Activated naive CD4-positive, alpha-beta T cell treated with anti-CD3 and anti-CD28 coated beads, Interleukin-2, amount 50 U/mL, for 16 hours (primary cell): ENCODE data around the gene TPX2.
A peak's percentile ranks its signal among the peaks of the same experiment; 100 is the strongest.

Experiments used
- DNase-seq: peaks from one replicate; pipeline ENCODE4 v3.0.0-alpha.2; 2020

The TPX2 gene, protein sequence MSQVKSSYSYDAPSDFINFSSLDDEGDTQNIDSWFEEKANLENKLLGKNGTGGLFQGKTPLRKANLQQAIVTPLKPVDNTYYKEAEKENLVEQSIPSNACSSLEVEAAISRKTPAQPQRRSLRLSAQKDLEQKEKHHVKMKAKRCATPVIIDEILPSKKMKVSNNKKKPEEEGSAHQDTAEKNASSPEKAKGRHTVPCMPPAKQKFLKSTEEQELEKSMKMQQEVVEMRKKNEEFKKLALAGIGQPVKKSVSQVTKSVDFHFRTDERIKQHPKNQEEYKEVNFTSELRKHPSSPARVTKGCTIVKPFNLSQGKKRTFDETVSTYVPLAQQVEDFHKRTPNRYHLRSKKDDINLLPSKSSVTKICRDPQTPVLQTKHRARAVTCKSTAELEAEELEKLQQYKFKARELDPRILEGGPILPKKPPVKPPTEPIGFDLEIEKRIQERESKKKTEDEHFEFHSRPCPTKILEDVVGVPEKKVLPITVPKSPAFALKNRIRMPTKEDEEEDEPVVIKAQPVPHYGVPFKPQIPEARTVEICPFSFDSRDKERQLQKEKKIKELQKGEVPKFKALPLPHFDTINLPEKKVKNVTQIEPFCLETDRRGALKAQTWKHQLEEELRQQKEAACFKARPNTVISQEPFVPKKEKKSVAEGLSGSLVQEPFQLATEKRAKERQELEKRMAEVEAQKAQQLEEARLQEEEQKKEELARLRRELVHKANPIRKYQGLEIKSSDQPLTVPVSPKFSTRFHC

DNA sequence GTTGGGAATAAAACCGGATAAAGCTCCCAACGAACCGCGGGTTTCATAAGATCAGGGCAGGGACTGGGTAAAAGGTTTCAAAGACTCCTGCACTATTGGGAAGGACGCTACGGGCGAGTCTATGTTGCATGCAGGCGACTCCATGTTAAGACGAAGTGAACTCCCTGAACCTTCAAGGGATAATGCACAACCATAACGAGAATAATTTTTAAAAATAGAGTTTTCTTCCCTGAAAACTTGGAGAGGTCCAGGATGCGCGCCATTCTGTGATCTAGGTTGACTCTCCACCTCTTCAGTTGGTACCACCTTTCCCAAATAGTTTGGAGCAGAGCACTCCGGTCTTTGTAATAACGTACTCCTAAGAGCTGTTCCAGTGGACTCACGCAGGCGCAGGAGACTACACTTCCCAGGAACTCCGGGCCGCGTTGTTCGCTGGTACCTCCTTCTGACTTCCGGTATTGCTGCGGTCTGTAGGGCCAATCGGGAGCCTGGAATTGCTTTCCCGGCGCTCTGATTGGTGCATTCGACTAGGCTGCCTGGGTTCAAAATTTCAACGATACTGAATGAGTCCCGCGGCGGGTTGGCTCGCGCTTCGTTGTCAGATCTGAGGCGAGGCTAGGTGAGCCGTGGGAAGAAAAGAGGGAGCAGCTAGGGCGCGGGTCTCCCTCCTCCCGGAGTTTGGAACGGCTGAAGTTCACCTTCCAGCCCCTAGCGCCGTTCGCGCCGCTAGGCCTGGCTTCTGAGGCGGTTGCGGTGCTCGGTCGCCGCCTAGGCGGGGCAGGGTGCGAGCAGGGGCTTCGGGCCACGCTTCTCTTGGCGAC, at the start of gene TPX2:
Gene TPX2 (plus strand): TSS at position 562 of the 821 bp plus-strand sequence. CDS start 18,187 bp downstream, outside the sequence.
- DNase-seq: peak; percentile 87

DNA sequence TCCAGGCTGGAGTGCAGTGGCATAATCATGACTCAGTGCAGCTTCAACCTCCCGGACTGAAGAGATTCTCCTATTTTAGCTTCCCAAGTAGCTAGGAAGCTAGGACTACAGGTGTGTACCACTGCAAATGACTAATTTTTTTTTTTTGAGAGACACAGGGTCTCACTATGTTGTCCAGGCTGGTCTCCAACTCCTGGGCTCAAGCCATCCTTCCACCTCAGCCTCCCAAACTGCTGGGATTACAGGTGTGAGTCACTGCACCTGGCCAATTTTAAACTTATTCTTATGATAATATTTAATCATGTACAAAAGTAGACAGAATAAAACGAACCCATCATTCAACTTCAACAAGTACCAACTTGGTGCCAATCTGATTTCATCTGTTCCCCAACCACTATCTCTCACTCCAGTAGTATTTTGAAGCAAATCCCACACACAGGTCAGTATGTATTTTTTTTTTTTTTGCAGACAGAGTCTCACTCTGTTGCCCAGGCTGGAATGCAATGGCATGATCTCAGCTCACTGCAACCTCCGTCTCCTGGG, 48.9 kb upstream of the TPX2 start:
- no peak for DNase-seq

DNA sequence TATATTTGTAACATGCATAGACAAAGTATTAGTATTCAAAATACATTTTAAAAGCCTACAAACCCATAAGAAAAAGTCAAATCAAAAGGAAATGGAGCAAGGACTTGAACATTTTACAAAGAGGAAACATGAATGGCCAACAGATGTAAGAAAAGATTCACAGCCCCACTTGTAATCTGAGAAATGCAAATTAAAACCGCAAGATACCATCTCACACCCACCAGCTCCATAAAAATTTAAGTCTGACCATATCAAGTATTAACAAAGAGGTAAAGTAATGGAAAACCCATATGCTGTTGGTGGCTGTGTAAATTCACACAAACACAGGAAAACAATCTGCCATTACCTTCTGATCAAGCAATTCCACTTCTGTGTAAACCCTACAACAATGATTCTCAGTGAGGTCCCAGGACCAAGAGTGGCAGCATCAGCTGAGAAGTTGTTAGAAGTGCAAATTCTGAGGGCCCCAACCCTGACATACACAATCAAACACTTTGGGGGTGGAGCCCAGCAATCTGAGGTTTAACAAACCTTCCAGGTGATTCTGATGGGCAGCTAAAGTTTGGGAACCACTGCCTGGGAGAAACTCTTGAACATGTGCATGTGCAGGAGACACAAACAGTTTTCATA, 47.3 kb upstream of the TPX2 start:
- DNase-seq: no peak

DNA sequence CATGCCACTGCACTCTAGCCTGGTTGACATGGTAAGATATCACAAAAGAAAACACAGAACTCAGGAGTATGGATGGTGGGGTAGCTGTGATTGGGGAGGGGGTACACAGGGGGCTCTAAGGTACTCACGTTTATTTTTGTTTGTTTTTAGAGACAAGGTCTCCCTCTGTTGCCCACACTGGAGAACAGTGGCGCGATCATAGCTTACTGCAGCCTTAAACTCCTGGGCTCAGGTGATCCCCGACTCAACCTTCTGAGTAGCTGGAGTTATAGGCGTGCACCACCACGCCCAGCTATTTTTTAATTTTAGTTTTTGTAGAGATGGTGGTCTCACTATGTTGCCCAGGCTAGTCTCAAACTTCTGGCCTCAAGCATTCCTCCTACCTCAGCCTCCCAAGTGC, 45.7 kb upstream of the TPX2 start:
- DNase-seq: no peak

DNA sequence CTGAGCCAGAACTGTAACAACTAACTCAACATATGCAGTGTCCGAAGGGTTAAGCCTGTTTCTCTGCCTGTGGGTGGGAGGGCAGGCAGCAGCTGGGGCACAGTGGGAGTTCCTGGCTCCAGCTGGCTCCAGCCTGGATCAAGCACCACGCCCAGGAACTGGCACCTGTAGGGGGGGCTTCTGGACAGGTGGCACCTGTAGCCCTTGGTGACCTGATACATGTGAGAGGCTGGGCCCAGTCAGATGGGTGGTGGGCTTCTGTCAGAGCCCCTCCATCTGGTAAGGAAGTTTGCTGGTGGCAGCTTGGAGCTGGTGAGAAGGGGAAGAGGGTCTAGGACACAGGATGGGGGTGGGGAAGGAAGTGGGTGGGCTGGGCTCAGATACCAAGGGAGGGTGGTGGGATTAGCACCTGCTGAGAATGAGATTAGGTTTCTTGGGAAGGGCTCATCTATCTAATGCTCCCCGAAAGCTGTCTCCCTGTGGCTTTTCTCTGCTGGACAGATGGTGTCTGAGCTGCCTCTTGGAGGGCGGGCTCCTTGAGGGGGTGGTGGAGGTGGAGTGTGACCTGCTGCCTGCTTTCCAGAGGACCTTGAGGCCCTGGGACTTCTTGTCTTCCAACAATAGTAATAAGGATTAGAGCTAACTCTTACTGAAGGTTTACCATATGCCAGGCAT, 45.0 kb upstream of the TPX2 start:
- no peak for DNase-seq

DNA sequence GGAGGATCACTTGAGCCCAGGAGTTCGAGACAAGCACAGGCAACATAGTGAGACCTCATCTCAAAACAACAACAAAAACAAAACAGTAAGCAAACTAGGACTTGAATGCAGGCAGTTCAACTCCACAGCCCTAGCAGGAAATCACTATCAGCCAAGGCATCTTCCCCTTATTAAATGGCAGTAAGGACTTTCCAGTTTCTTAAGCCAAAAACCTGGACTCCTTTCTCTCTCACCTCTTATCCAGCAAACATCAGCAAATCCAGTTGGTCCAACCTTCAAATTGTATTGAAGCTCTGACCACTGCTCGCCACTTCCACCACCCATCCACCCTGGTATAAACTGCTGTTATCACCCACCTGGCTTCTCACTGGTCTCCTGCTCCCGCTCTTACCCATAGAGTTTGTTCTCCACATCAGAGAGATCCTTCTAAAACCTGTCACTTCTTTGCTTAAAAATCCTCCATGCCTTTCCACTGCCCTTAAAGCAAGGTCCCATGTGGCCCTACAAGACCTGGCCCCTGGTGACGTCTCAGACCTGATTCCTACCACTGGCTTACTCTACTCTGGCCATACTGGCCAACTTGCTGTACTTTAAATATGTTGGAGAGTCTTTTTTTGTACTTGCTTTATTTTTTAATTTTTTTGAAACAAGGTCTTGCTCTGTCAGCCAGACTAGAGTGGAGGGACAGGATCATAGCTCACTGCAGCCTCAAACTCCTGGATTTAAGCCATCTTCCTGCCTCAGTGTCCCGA, 44.1 kb upstream of the TPX2 start:
- no peak for DNase-seq

DNA sequence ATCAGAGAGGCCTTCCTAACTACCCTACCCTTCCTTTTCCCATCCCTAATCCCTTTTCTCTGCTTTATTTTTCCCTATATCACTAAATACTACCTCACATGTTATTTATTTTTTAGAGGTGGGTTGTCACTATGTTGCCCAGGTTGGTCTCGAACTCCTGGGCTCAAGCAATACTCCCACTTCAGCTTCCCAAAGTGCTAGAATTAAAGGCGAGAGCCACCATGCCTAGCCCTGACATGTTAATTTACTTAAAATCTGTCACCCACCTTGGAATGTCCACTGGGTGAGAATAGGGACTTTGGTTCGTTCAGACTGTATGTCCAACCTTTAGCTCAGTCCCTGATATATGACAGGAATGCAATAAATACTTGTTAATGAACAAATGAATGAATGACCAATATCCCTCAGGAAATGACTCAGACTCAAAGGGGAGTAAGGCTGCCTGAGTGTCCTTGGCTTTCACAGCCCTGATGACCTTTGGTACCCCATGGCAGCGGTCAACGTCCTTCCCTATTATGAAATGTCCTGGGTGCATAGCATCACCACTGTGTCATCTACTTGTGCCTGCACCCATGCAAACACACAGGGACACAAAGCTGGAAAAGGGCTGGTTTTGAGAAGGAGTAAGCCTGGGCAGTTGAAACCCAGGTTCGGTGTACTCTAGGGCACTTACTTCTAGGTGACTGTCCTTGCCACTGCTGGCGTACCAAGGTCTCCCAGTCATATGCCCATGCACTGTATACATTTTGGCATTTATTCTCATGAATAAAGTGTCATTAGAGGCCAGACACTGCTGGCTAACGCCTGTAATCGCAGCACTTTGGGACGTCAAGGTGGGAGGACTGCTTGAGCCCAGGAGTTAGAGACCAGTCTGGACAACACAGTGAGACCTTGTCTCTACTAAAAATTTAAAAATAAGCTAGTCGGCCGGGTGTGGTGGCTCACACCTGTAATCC, 43.0 kb upstream of the TPX2 start:
- no peak for DNase-seq

DNA sequence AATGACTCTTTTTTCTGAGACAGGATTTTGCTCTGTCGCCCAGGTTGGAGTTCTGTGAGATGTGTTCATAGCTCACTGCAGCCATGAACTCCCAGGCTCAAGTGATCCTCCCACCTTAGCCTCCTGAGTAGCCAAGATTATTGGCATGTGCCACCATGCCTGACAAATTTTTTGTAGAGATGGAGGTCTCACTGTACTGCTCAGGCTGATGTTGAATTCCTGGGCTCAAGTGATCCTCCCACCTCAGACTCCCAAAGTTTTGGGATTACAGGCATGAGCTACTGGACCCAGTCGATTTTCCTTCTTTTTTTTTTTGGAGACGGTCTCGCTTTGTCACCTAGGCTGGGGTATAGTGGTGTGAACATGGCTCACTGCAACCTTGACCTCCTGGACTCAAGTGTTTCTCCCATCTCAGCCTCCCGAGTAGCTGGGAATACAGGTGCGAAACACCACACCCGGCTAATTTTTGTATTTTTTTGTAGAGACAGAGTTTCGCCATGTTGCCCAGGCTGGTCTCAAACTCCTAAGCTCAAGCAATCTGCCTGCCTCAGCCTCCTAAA, 40.8 kb upstream of the TPX2 start:
- DNase-seq: no peak

DNA sequence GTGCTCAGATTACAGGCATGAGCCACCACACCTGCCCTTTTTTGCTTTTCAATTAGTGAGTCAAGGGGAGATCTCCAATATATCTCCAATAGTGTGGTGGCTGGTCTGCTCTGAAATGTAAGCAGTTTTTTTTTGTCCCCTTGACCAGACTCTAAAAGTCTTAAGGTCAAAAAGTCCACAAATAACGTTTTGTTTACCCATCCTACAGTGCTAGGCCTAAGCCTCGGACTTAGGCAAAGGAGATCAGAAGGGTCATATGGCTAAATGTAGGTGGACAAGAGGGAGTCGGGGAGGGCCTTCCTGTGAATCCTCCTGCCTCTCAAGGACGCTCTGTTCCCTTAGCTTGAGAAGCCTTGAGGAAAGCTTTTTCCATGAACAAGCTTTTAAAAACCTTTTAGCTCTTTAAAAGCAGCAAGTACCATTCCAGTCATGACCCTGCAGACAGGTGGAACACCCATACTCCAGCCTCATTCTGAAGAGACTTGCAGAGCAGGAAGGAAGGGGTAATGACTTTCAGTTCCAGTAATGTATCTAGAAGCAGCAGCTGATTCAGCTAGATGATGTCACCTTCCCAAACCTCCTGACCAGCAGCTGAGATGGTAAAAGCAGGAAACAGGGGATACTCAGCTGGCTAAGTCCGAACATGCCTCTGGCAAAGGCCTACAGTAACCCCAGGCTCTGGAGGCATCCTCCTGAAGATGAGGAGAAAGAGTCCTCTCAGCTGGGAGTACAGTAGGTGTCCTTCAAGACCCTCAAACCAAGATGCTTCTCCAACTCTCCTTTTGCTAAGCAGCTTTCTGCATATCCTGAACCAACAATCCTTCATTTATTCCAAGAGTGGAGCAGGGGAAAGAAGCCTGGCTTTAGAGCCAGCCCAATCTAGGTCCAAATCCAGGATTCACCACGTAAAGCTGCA, 40.0 kb upstream of the TPX2 start:
- DNase-seq: no peak

DNA sequence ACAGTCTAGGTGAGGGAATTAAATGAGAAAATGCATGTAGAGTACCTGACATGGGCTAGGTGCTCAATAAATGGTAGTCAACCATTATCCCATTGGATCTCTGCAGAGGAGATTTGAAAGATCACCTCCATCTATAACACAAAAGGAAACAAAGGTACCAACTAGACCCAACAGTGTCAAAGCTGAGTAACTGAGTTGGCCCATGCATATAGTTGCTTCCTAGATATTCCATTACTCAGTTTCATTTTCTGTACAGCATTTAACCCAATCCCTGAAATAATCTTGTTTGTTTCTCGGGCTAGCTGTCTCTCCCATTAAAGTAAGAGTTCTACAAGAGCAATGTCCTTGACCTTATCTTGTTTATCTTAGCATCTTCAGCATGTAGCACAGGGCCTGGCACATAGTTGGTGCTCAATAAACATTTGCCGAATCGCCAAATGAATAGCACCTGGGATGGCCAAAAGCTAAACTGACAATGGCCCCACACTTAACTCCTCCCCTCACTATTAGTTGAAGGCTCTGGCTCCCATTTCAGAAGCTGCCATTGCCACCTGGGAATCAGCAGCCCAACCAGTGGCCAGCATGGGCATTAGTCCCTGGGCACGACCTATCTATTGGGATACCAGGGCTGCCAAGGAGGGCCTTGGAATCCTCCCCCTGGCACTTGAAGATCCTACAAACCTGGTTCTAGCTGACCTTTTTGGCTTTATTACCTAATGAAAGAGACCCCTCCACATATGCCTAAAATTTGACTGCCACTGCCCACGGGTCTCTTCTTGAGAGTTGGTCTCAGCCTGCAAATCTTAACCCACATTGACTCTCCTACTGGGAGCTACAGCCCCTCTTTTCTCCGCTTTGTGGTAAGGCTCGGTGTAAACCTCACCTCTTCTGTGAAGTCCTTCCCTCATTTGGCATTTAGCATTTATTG, 39.0 kb upstream of the TPX2 start:
- DNase-seq: no peak

DNA sequence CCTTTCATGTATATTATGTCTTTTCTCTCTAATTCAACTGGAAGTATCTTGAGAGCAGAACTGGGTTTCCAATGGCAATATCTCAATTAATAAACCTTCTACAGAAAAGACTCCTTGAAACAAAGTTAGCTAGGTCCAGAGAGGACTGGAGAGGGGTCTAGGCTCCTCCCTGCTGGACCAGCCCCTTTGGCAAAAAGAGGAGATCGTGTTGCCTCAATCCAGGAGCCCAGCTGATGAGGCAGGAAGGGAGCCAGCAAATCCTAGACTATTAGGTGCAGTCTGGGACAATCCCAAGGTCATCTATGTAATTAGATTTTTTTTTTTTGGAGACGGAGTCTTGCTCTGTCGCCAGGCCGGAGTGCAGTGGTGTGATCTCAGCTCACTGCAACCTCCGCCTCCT, 38.3 kb upstream of the TPX2 start:
- no peak for DNase-seq

DNA sequence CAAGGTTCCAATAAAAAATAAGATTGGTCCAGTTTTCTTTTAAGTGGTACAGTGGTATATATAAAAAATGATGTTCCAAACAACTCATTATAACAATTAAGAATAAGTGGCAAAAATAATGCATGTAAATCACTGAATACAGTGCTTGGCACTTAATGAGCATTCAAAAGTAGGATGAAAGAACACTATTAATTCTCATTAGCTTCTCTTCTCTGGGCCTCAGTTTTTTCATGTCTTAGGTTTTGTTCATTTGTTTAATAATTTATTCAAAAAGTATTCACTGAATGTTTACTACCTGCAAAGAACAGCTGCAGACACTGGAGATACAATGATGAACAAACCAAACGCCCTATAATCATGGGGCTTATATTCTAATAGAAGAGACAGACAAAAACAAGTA, 37.5 kb upstream of the TPX2 start:
- no peak for DNase-seq

DNA sequence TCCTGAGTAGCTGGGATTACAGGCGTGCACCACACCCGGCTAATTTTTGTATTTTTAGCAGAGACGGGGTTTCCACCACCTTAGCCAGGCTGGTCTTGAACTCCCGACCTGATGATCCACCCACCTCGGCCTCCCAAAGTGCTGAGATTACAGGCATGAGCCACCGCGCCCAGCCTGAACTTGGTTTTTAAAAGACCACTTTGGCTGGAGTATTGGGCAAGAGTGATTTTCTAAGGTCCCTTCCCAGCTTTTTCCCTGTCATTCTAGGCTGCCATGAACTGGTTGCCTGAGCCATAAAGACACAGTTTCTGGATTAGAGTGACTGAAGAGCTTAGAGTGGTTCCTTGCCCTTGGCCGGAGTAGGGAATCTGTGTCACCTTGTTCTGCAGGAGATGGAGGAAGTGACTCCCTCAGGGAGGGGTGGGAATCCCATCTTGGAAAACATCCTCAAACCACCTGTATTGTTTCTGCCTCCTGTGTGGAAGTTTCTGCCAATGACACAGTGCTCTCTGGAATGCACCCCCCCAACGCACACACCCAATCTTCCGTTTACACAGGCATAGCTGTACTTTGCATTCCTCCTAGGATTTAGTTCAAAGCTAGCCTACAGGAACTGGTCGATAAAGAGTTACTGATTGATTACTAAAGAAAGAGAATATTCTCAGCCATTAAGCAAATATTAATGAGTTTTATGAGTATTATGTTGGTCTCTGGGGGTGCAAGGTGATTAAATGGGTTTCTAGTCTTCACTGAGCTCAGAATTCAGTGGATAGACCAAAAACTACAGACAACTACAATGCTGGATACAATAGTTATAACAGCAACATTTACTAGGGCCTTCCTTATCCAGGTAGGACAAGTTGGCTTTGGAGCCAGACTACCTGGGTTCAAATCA, 34.6 kb upstream of the TPX2 start:
- DNase-seq: no peak

DNA sequence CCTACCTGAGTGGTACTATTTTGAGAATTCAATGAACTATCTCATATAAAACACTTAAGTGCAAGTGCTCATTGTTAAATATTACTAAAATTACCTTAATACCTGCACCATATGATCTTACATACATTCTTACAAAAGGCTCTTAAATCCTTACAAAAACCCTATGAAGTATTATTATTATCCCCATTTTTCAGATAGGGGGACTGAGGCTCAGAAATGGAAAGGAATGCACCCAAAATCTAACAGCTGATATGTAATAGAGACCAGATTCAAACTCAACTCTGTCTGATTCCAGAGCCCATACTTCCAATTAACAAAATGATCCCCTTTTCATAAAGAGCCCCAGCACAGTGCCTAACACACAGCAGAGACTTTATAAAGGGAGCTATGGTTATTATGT, 33.9 kb upstream of the TPX2 start:
- DNase-seq: no peak

DNA sequence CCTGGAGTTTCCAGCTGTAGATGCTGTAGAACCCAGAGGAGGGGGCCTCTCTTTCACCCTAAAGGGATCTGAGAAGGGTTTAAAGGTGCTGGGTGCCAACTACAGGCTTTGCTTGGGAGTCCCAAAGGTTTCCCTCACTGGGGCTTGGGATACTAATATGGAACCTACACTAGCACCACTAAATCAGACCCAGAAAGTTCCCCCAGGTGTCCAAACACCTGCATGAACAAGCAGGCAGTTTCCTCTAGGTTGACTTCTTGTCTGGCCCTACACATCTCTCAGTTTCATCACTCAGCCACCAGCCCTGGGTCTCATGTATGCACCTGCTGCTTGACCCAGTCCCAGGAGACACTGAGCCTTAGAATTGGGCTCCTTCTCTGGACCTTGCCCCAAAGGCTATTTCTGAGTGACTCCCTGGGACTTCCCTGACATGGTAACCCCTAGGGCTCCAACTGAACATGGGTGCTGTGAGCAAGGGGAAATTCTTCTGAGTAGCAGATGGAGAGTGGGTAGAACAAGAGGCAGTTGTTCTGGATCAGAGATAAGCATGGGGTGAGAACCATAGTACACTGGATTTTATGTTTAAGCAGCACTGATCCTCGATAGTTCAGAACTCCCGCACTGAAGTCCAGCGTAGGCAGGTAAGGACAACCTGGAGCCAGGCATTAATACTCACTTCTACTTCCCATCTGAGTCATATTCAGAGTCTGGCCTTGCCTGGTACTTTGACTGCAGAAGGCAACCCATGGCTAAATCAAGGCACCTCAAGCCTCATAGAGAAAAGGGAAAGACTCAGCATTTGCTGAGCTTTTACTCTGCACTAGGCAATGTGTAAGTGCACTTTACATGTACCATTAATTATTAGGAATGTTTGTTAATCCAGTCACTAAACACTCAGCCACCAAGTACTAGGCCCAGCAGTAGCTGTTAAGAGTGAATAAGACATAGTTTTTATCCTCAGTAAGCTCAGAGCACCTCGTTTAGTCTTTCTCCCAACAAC, 33.2 kb upstream of the TPX2 start:
- no peak for DNase-seq
